ENCODE data around the gene MBLAC1.

The MBLAC1 gene

DNA sequence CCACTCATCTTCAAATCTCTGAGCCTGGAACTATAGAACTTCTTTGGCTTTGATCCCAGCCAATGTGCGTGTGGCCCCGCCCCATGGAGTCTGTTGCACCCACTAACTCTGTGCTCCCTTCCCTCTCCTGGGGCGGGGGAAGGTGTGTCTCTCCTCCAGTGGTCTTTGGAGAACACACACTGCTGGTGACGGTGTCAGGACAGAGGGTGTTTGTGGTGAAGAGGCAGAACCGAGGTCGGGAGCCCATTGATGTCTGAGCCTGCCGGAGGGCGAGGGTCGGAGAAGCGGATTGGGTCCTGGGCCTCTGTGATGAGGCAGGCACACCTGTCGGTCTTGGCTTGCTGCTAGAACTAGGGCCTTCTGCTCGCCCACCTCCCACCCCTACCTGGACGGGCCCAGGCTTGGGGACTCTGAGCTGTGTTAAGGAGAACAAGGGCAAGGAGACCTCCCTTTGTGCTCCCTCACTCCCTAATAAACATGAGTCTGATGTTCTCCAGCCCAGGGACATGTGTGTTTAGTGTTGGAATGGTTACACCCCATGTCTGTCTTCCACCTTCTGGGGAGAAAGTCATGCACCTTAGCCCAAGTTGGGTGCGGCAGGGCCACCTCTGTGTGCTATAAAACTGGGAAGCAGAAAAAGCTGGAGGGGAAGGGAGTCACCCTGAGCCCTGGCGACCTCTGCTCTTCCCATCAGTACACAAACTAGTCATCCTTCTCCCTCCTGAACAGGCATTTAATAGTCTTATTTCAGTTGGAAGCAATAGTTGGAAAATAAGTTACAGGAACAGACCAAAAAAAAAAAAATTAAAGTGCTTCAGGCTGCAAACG lies 27.2 kb downstream of the MBLAC1 start:
- no peak for DNase-seq (ENCODE audit: low read depth)

DNA sequence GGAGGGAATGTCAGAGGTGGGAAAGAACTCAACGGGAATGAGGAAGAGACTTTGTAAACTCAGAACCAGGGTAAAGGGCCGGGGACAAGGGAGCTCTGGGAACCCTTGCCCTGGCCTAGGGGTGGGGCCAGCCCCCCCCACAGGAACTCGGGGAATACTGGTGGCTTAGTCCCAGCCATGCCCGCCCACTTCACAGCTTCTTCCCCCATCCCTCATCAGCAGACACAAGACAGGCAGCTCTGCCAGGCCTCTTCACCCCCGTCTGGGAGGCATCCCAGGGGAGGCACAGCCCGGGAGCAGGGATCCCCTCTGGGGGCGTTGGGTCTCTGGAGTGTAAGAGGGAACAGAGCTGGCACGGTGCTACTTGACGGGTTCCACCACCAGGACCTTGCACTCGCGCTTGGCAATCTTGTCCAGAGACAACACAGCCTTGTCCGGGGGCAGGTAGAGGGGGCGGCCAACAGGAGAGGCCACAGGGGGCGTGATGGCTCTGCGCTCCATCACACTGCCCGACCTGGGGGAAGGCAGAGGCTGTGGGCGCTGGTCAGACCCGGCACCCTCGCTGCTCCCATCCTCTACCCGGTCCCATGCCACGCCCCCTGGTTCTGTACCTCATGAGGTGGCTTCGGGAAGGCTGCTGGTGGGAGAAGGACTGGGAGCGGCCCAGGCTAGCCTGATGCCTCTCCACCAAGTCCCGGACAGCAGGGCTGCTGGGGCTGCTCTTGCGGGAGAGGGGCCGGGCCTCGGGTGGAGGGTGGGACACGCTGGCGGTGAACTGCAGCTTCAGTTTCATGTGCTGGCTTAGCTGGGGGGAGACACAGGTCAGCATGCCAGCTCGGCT lies 28.1 kb downstream of the MBLAC1 start:
- DNase-seq (ENCODE audit: low read depth), result no peak

DNA sequence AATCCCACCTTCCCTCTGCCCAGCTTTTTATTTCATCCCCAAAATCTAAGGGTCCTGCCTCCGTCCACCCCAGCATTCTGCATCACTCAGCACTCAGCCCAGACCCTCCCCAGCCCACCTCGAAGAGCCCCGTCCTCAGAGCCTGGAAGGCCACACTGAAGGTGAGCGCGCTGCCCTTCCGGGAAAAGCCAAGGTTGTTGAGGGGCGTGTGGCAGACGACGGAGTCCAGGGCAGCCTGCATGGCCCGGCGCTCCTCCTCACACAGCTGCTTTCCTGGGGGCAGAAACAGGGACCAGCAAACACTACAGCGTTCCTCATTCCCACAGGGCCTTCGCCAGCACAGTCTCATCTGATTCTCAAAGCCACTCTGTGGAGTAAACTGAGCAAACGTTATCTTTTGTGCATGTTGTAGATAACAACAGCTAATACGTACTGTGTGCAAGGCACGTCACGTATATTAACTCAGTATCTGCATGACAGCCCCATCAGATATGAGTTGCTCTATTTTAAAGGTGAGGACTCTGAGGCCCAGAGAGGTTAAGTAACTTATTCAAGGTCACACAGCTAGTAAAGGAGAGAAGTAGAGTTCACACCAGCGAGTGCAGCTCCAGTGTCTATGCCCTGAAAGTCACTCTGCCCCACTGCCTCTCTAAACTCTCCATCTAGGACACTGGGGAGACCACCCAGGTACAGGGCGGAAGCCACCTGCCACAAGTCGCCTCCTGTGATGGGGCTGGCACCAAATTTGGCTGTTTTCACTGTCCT lies 29.0 kb downstream of the MBLAC1 start:
- DNase-seq (ENCODE audit: low read depth), result no peak

GRCh38 chr7:100156331-100157068 lies 29.7 kb downstream of the MBLAC1 start:
- DNase-seq (ENCODE audit: low read depth), result no peak

- DNase-seq (ENCODE audit: low read depth), result no peak
Observed at GRCh38 chr7:100157069-100157333, 30.2 kb downstream of the MBLAC1 start.

DNA sequence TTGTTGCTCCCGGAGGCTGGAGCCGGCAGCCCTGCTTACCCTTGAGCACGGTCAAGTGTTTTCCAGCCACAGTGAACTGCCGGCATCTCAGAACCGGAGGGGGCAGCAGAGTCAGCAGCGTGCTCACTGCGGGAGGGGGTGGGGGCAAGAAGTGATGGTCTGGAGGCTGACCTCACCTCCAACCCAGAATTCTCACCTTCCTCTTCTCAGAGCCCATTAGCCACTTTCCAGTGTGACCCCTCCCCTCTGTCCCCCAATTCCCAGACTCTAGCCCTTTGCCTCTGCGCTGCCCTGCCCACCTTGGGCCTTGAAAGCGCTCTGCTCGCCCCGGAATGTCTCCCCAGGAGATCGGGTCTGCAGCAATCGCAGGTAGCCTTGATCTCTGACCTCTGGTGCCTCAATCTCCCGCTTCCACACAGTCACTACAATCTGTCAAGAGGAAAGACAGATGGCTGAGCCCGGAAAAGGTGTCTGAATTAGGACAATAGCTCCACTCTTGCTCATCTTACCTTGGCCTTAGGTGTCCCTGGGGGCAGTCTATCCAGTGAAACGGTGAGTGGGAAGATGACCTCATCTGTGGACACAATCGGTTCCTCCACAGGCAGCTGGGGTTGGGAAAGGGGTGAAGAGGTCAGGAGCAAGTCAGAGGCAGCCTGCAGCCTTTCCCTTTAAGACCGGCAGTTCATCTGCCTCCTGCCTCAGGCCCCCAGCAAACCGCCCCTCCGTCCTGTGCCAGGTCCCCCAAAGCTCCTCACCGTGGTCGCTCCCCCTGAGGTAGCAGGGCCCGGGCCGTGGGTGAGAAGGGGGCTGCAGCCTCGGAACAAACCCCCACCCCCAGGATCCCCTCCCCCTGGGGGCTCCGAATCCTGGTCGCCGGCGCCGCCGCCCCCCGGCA lies 30.8 kb downstream of the MBLAC1 start:
- DNase-seq (ENCODE audit: low read depth), result no peak

GRCh38 chr7:100158229-100159098 lies 31.7 kb downstream of the MBLAC1 start, which contains the start of gene TRAPPC14:
Gene TRAPPC14 (minus strand): TSS chr7:100158723. CDS start chr7:100158499, 224 bp downstream.
- peak; percentile 89 for DNase-seq (ENCODE audit: low read depth)

DNA sequence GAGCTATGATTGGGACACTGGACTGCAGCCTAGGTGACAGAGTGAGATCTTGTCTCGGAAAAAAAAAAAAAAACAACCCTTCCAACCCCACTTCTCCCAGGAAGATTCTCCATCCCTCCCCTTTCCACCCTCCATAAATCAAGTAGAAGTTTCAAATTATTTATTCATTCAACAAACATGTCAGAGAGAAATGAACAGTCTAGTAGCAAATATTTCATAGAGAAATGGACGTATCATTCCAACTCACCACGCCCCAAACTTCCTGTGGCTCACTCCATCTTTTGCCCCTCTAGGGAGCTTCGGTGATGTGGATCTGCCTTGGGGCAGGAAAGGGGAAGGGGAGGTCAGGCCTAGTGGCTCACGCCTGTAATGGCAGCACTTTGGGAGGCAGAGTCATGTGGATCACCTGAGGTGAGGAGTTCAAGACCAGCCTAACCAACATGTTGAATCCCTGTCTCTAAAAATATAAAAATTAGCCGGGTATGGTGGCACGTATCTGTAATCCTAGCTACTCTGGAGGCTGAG lies 32.4 kb downstream of the MBLAC1 start:
- DNase-seq (ENCODE audit: low read depth), result no peak

DNA sequence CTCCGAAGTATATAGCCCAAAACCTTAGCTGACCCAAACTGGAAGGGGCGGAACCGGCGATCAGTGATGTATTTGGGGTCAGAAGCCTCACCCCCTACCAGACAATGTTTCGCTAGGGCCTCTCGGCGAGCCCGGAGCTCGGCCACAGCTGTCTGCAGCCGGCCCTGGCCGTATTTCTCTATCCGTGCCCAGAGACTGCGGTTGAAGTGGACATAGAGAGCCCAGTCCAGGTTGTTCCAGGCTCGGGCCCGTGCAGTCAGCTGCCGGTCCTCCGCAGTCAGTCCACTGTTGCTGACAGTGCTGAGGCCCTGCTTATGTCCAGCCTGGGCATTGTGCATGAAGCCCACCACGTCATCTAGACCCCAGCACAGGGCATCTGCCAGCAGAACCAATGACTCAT lies 33.3 kb downstream of the MBLAC1 start:
- no peak for DNase-seq (ENCODE audit: low read depth)

- no peak for DNase-seq (ENCODE audit: low read depth)
Observed at GRCh38 chr7:100163006-100163531, 36.3 kb downstream of the MBLAC1 start.

DNA sequence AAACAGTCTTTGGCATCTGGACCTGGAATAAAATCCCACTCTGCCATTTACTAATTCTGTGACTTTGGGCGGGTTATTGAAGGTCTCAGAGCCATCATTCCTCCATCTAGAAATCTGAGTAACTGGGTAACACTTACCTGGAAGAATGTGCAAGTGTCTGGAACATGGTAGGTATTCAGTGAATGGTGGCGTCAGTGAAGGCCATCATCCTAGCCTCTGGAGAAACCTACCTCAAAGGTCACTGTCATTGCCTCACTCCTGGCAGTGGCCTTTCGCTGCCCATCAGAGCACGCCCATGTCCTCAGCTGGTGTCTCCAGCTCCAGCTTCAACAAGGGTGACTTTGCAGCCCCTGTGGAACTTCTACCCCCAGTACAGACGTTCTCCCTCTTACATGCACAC lies 37.1 kb downstream of the MBLAC1 start:
- DNase-seq (ENCODE audit: low read depth), result no peak

DNA sequence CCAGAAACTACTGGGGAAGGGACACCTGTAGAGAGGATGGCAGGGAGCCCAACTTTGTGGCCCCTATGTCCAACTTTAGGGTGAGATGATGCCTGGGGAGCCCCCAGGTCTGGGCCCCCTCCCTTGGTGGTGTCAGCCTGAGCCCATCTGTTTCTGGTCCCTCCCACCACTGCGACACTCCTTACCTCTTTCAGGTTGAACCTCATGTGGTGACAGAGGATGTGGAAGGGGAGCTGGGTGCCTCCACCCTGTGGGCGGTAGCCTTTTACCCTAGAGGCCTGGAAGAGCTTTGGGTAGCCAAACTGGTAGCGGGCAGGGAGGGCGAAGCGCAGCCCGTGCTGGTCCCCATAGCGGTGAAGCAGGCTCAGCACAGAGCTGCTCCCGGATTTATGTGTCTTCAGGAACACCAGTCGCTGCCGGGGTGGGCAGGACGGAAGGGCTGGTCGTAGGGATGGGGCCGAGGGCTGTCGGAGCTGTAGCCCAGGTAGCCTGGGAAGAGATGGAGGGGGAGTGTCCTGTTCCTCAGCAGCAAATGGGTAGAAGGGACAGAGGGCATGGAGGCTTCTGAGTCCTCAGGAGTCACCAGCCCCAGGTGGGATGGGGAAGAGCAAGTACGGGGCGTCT lies 39.7 kb downstream of the MBLAC1 start:
- no peak for DNase-seq (ENCODE audit: low read depth)

DNA sequence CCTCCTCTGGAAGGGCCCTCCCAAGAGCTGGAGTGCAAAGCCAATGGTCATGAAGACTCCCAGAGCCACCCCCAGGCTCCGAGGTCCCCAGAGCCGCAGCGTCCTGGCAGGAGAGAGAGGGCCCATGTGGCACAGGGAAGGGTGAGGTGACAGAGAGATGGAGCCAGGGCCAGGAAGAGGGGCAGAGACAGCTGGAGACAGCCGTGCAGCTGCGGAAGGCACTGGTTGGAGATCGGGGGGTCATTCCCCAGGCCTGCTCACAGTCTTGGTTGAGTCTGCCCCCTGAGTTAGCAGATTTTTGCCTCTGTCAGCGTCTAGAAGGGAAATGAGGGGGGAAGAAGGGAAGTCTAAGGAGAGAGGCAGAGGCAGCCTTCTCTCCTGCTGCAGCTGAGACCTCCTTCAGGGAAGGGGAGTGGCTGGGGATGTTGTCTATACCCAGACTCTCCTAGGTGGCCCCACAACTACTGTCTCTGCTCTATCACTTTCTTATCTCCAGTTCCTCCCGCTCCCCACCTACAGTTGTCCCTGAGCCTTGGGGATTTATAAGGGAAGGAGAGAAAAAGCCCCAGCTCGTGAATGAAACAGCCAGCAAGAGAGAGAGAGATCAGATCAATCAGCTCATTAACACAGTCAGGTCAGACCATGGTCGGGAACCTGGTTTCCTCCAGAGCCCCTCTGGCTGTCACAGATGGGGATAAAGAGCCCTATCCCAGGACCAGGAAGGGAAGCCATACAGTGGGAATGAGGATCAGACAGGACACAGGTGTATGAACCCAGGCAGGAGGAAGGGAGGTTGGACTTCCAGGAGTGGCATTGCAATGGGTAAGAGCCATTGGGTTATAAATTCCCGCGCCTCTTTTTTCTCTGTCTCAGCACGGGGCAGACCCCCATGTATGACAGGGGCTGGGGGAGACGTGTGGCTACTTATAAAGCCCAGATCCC lies 40.5 kb downstream of the MBLAC1 start:
- DNase-seq (ENCODE audit: low read depth), result no peak

GRCh38 chr7:100167912-100168323 lies 41.2 kb downstream of the MBLAC1 start:
- DNase-seq (ENCODE audit: low read depth), result no peak

DNA sequence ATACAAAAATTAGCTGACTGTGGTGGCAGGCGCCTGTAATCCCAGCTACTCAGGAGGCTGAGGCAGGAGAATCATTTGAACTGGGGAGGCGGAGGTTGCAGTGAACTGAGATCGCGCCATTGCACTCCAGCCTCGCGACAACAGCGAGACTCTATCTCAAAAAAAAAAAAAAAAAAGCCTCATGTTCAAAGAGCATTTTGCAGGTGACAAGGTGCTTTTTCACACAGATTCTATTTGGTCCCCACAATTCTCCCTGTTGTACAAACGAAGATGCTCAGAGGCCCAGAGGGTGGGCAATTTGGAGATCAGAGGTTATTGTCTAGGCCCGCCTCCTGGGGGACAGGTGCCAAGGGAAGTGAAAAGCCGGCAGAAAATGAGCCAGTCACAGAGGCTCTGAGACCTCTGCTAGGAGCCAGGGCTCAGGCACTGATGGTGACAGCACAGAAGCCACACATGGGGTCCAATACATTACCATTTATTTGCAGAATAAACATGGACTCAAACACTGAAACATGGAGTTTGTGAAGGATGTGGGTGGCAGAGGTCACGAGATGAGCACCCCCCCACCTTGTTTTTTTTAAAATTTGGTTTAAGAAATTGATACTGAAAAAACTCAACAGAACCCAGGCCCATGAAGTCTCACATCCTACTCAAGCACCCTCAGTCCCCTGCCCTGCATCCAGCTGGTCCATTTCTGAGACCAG lies 42.5 kb downstream of the MBLAC1 start:
- DNase-seq (ENCODE audit: low read depth), result no peak

DNA sequence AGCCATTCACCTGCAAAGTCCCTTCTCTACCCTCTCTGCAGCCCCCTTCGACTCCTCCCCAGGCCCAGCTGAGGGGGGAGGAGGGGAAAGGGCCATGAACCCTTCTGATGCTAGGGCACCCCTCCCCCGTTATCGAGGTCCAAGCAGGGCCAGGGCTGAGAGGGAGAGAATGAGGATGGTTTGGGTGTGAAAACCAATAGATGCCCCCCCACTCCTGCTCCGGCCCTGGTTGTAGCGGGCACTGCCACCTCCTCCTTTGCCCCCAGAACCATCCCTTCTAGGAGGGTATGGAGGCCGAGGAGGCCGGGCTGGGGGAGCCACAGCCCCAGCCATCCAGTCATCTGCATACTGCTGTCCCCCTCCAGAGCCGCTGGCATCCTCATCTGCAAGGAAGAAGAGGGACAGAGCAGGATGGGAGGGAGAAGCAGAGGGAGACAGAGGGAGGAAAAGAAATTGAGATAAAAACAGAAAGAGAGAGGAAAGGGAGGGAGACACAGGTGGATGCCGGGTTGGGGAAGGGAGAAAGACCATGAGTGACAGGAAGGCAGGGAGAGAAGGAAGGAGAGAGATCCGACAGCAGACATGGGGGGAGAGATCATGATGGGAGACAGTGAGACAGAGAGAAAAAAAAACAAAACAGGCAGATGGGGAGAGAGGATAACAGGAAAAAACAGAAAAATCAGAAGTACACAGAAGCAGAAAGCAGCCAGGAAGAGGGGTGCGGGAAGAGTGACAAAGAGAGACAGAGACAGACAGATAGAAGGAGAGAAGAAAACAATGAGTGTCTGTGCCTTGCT lies 43.5 kb downstream of the MBLAC1 start:
- DNase-seq (ENCODE audit: low read depth), result no peak

All from activated T-helper 9 cell treated with anti-CD3 and anti-CD28 coated beads, Interleukin-2, amount 50 U/mL, for 16 hours (primary cell).